Liver (tissue), 9 donors: ENCODE data around the gene KCTD16. TPM values are rescaled to one million over a fixed set of nuclear protein-coding genes. Genes with fewer than 3 reads are reported as not detected.

Experiments
- DNase-seq: peaks from one replicate; pipeline ENCODE4 v3.0.0-alpha.2; 2017; ENCODE audit warnings: low spot score
- H3K27ac ChIP-seq, 2 donors: one replicate each; pipeline ENCODE4 v1.7.0; 2013; ENCODE audit warnings: inconsistent platforms in 2 of 2, low read length in 2 of 2, control low read depth in 1 of 2, low read depth in 1 of 2, mild to moderate bottlenecking in 1 of 2
- H3K27me3 ChIP-seq, 4 donors: one replicate each; pipeline versions ENCODE4 v1.6.1 to v1.7.0; 2013; ENCODE audit warnings: low read length in 3 of 4, inconsistent platforms in 1 of 4, mild to moderate bottlenecking in 1 of 4, moderate library complexity in 1 of 4; ENCODE audit not compliant: control insufficient read depth in 4 of 4, insufficient read depth in 4 of 4
- H3K36me3 ChIP-seq, 4 donors: one replicate each; pipeline versions ENCODE4 v1.6.1 to v1.7.0; 2013; ENCODE audit warnings: low read length in 3 of 4, mild to moderate bottlenecking in 3 of 4, low read depth in 1 of 4, moderate library complexity in 1 of 4; ENCODE audit not compliant: control insufficient read depth in 4 of 4, insufficient read depth in 3 of 4
- H3K4me1 ChIP-seq, 4 donors: one replicate each; pipeline versions ENCODE4 v1.6.1 to v1.7.0; 2013; ENCODE audit warnings: low read length in 3 of 4, mild to moderate bottlenecking in 3 of 4, moderate library complexity in 1 of 4; ENCODE audit not compliant: control insufficient read depth in 4 of 4, insufficient read depth in 4 of 4
- H3K4me3 ChIP-seq, 3 donors: one replicate each; pipeline versions ENCODE4 v1.6.1 to v1.7.0; 2013; ENCODE audit warnings: low read length in 3 of 3, control low read depth in 1 of 3, low read depth in 1 of 3, mild to moderate bottlenecking in 1 of 3
- H3K9ac ChIP-seq, 2 donors: one replicate each; pipeline ENCODE4 v1.7.0; 2013; ENCODE audit warnings: low read length in 2 of 2, mild to moderate bottlenecking in 2 of 2, moderate library complexity in 2 of 2, control low read depth in 1 of 2, low read depth in 1 of 2
- H3K9me3 ChIP-seq, 4 donors: one replicate each; pipeline versions ENCODE4 v1.6.1 to v1.7.0; 2013; ENCODE audit warnings: low read length in 3 of 4; ENCODE audit not compliant: control insufficient read depth in 4 of 4
- ATF3 ChIP-seq: IDR thresholded peaks from 2 replicates; pipeline ENCODE4 v1.6.1; 2016; ENCODE audit warnings: antibody characterized with exemption
- CTCF ChIP-seq: fragments of 150-350 bp; IDR thresholded peaks from 2 replicates; pipeline ENCODE4 v1.5.1; 2017; ENCODE audit warnings: improper control_type of control experiment, low read depth, low read length; ENCODE audit not compliant: missing input control
- EGR1 ChIP-seq, 2 donors: IDR thresholded peaks; 2 replicates each; pipeline ENCODE4 v1.6.1; 2016 to 2018; ENCODE audit warnings: antibody characterized with exemption in 2 of 2, low read depth in 2 of 2
- FOXA1 ChIP-seq: IDR thresholded peaks from 2 replicates; pipeline ENCODE4 v1.6.1; 2016; ENCODE audit warnings: antibody characterized with exemption
- FOXA2 ChIP-seq: IDR thresholded peaks from 2 replicates; pipeline ENCODE4 v1.6.1; 2016; ENCODE audit warnings: antibody characterized with exemption
- GABPA ChIP-seq, 2 donors: IDR thresholded peaks in 1 of 2; conservative IDR thresholded peaks in 1 of 2; 2 replicates each; pipeline ENCODE4 v1.6.1; 2016; ENCODE audit warnings: antibody characterized with exemption in 2 of 2, mild to moderate bottlenecking in 1 of 2, moderate library complexity in 1 of 2
- HNF4A ChIP-seq, 2 donors: conservative IDR thresholded peaks; 2 replicates each; pipeline ENCODE4 v1.6.1; 2016; ENCODE audit warnings: antibody characterized with exemption in 2 of 2, mild to moderate bottlenecking in 2 of 2
- HNF4G ChIP-seq: IDR thresholded peaks from 2 replicates; pipeline ENCODE4 v1.6.1; 2016; ENCODE audit warnings: antibody characterized with exemption
- JUND ChIP-seq, 2 donors: IDR thresholded peaks; 2 replicates each; pipeline ENCODE4 v1.6.1; 2016; ENCODE audit warnings: antibody characterized with exemption in 2 of 2
- MAX ChIP-seq: IDR thresholded peaks from 2 replicates; pipeline ENCODE4 v1.6.1; 2016; ENCODE audit warnings: antibody characterized with exemption
- NR2F2 ChIP-seq: IDR thresholded peaks from 2 replicates; pipeline ENCODE4 v1.6.1; 2016; ENCODE audit warnings: antibody characterized with exemption
- RAD21 ChIP-seq, 2 donors: IDR thresholded peaks; 2 replicates each; pipeline ENCODE4 v1.6.1; 2016; ENCODE audit warnings: antibody characterized with exemption in 2 of 2, mild to moderate bottlenecking in 2 of 2
- REST ChIP-seq: IDR thresholded peaks from 2 replicates; pipeline ENCODE4 v1.6.1; 2016; ENCODE audit warnings: antibody characterized with exemption, mild to moderate bottlenecking
- RXRA ChIP-seq, 2 donors: IDR thresholded peaks; 2 replicates each; pipeline ENCODE4 v1.6.1; 2017 to 2018; ENCODE audit warnings: antibody characterized with exemption in 2 of 2, mild to moderate bottlenecking in 1 of 2
- SP1 ChIP-seq: IDR thresholded peaks from 2 replicates; pipeline ENCODE4 v1.6.1; 2018; ENCODE audit warnings: antibody characterized with exemption, mild to moderate bottlenecking
- TAF1 ChIP-seq: conservative IDR thresholded peaks from 2 replicates; pipeline ENCODE4 v1.6.1; 2016; ENCODE audit warnings: antibody characterized with exemption, mild to moderate bottlenecking
- YY1 ChIP-seq: IDR thresholded peaks from 2 replicates; pipeline ENCODE4 v1.6.1; 2016; ENCODE audit warnings: antibody characterized with exemption, mild to moderate bottlenecking
- ZBTB33 ChIP-seq: IDR thresholded peaks from 2 replicates; pipeline ENCODE4 v1.6.1; 2016; ENCODE audit warnings: antibody characterized with exemption
- WGBS: extraction: QIAGEN DNeasy Blood & Tissue Kit; methylation state at CpG from one replicate; pipeline ENCODE4 v1.1.7; 2013; 5-methylcytosine and 5-hydroxymethylcytosine counted together
- polyA plus RNA-seq, 2 donors: library from polyadenylated mRNA; stranded (reverse) in 1 of 2; unstranded in 1 of 2; fragments of 200-250 nt in 1 of 2; fragments of >200 nt in 1 of 2; fragmentation: Nextera tagmentation in 1 of 2; extraction: Ambion mirVana in 1 of 2; gene quantifications; one replicate each; pipeline versions ENCODE4 v1.2.1 to v1.2.3, GENCODE V29; 2013 to 2015
- total RNA-seq, 2 donors: library from RNA; depleted of rRNA; stranded (reverse); fragments of >200 nt; gene quantifications; one replicate each; pipeline ENCODE4 v1.2.3, GENCODE V29; 2014
- donor health status: healthy.
- donor health status: healthy.
- donor health status: healthy.
- donor health status: healthy.
- donor health status: healthy.

Gene KCTD16
- total and polyA plus RNA-seq, 4 donors, result under 0.01 to 0.05 (median 0.01) TPM; not detected in 1

GRCh38 chr5:144195448-144195847 is 24.8 kb downstream of the KCTD16 start:
- no peak overlapping the region for H3K27ac ChIP-seq
- no peak for DNase-seq
- H3K4me1 ChIP-seq, result no peaks in the 10 kb centered on the region
- H3K27me3 ChIP-seq, result peaks cover 0 to 8% (median 0%) of the 10 kb centered on the region in 4 donors
- 77% methylated on average over 4 of the region's 4 CpGs for WGBS
- no peak overlapping the region for H3K4me3 ChIP-seq
- no peak overlapping the region for H3K9ac ChIP-seq
- no peak for TF ChIP-seq RAD21 (IDR thresholded peaks at IDR 0.05)
- no peak for TF ChIP-seq CTCF
- no peak for TF ChIP-seq FOXA1
- TF ChIP-seq EGR1 (IDR thresholded peaks at IDR 0.05; ENCODE audit: low read depth in 2 of 2), result no peak
- no peak for TF ChIP-seq ATF3
- no peak for TF ChIP-seq MAX
- TF ChIP-seq RXRA (IDR thresholded peaks at IDR 0.05), result no peak
- TF ChIP-seq FOXA2, result no peak
- no peak for TF ChIP-seq HNF4G
- TF ChIP-seq ZBTB33, result no peak
- TF ChIP-seq GABPA (IDR thresholded peaks at IDR 0.05 in 1 of 2, conservative IDR thresholded peaks at IDR 0.05 in 1 of 2), result no peak
- no peak for TF ChIP-seq NR2F2
- TF ChIP-seq SP1, result no peak
- no peak for TF ChIP-seq HNF4A (conservative IDR thresholded peaks at IDR 0.05)
- TF ChIP-seq REST, result no peak
- no peak for TF ChIP-seq YY1
- TF ChIP-seq JUND (IDR thresholded peaks at IDR 0.05), result no peak
- TF ChIP-seq TAF1, result no peak
- H3K9me3 ChIP-seq, result no peaks in the 10 kb centered on the region
- no peaks in the 10 kb centered on the region for H3K36me3 ChIP-seq
